Thoracic aorta (tissue), 2 donors: ENCODE results near the gene DCAF15. TPM values are rescaled to one million over a fixed set of nuclear protein-coding genes. Genes with fewer than 3 reads are reported as not detected.

ENCODE experiments used
- ATAC-seq: fragments of 150-250 bp; one replicate; pipeline ENCODE4 v1.8.0; 2017; ENCODE audit warnings: low read depth; ENCODE audit not compliant: insufficient number of reproducible peaks, low FRiP score
- DNase-seq: peaks from one replicate; pipeline ENCODE4 v3.0.0-alpha.2; 2020; ENCODE audit warnings: low spot score
- H3K27ac ChIP-seq, 2 donors: fragments of 200-600 bp; sonication (generic); 1 replicate in 1 of 2; 2 replicates in 1 of 2; pipeline ENCODE4 v1.5.1; 2016; ENCODE audit warnings: mild to moderate bottlenecking in 2 of 2, moderate library complexity in 2 of 2
- H3K27me3 ChIP-seq: fragments of 200-600 bp; sonication (generic); replicated peaks from 2 replicates; pipeline ENCODE4 v1.6.0; 2016; ENCODE audit warnings: mild to moderate bottlenecking; ENCODE audit not compliant: insufficient read depth
- H3K36me3 ChIP-seq: fragments of 200-600 bp; sonication (generic); one replicate; pipeline ENCODE4 v1.5.1; 2016
- H3K4me1 ChIP-seq, 2 donors: fragments of 200-600 bp; sonication (generic); 1 replicate in 1 of 2; 2 replicates in 1 of 2; pipeline versions ENCODE4 v1.5.1 to v1.6.0; 2016; ENCODE audit warnings: low read depth in 2 of 2, mild to moderate bottlenecking in 1 of 2; ENCODE audit not compliant: control insufficient read depth in 1 of 2
- H3K4me3 ChIP-seq: fragments of 200-600 bp; sonication (generic); 2 replicates; pipeline ENCODE4 v1.5.1; 2016; ENCODE audit warnings: mild to moderate bottlenecking
- H3K9me3 ChIP-seq: fragments of 200-600 bp; sonication (generic); 2 replicates; pipeline ENCODE4 v1.5.1; 2016
- CTCF ChIP-seq: fragments of 200-600 bp; sonication (generic); IDR thresholded peaks from one replicate; pipeline ENCODE4 v1.5.1; 2019; ENCODE audit warnings: antibody characterized with exemption
- total RNA-seq, 2 donors: library from RNA; depleted of rRNA; stranded (reverse); fragments of >200 nt; gene quantifications; one replicate each; pipeline versions ENCODE4 v1.1.0 to v1.2.3, GENCODE V29; 2016

DCAF15 gene
- total RNA-seq, 2 donors from 2014 or later: 12.6 to 31.4 TPM

DNA sequence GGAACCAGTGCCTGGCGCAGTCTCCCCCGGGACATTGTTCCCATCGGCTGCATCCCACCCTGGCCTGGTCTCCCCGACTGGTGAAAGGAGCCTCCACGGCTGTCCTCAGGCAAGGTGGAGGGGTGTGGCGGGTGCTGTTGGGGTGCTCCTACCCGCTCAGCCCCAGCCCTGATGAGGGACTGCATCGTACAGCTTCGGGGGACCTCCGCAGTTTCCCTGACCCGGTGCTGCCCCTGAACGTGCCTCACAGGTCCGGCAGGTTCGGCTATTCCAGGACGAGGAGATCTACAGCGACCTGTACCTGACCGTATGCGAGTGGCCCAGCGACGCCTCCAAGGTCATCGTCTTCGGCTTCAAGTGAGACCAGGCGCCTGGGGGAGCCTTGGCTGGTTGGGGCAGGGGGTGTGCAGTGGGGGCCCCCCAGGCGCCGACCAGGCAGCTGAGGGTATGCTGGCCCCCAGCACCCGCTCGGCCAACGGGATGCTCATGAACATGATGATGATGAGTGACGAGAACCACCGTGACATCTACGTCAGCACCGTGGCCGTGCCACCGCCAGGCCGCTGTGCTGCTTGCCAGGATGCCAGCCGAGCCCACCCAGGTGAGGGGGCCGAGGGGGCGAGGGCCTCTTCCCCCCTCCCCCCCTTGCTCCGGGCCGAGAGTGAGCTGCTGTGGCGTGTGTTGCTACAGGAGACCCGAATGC lies 3.5 kb downstream of the DCAF15 start:
- Histone ChIP-seq H3K4me1 (peaks cover 0 to 13% of the 10 kb centered on the region in 2 donors), H3K4me3 (no peak overlapping the region), H3K27ac (no peak overlapping the region), H3K9me3 (no peaks in the 10 kb centered on the region), H3K36me3 (peaks cover 45% of the 10 kb centered on the region), H3K27me3 (no peaks in the 10 kb centered on the region)
- no peak for TF ChIP-seq CTCF
- ATAC-seq: no peak
- no peak for DNase-seq

- TF ChIP-seq CTCF: no peak
- H3K27ac ChIP-seq: no peak overlapping the region
- H3K27me3 ChIP-seq: no peaks in the 10 kb centered on the region
- no peak for DNase-seq
- no peak overlapping the region for H3K4me3 ChIP-seq
- no peaks in the 10 kb centered on the region for H3K9me3 ChIP-seq
- peaks cover 46% of the 10 kb centered on the region for H3K36me3 ChIP-seq
- peaks cover 0 to 13% of the 10 kb centered on the region in 2 donors for H3K4me1 ChIP-seq
- no peak for ATAC-seq
These were observed 4.0 kb downstream of the DCAF15 start for GRCh38 chr19:13956365-13956744.

DNA sequence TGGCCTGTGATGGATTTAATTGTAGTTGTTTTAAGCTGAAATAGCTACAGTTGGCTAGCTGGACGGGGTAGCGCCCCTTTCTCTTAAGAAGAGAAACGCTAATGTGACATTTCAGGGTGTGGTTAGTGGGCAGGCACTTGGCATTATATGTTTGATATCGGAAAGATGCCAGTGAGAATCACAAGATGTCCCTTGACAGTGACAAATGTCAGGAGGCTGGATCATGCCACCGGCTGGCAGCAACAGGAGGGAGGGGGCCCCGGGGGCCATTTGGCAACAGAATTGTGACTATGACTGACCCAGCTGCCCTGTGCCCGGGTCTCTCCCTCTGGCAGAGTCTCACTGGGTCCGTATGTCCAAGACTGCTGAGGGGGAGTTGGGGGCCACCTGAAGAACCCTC lies 4.7 kb downstream of the DCAF15 start:
- DNase-seq (no peak), ATAC-seq (no peak)
- Histone ChIP-seq H3K36me3 (peaks cover 46% of the 10 kb centered on the region), H3K4me3 (no peak overlapping the region), H3K9me3 (no peaks in the 10 kb centered on the region), H3K27me3 (no peaks in the 10 kb centered on the region), H3K27ac (no peak overlapping the region), H3K4me1 (peaks cover 0 to 13% of the 10 kb centered on the region in 2 donors)
- TF ChIP-seq CTCF: no peak

DNA sequence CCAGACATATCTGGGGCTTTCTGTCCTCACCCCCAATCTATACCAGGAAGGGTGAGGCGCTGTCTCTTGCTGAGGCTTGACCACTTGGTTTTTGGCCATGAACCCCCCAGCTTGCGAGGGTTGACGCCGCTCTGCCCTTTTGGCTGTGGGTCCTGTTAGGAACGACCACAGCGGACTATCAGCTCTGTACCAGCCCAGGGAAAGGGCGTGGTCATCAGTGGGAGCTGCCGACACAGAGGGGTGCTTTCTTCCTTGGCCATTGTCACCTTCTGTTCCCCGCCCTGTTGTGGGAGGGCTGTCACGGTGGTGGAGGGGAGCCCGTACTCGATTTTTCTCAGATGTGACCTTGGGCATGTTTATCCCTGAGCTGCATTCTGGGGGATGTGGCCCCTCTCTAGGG lies 5.7 kb downstream of the DCAF15 start:
- Histone ChIP-seq H3K9me3 (no peaks in the 10 kb centered on the region), H3K4me1 (peaks cover 0 to 11% of the 10 kb centered on the region in 2 donors), H3K36me3 (peaks cover 46% of the 10 kb centered on the region), H3K4me3 (no peak overlapping the region), H3K27me3 (no peaks in the 10 kb centered on the region), H3K27ac (no peak overlapping the region)
- ATAC-seq (no peak), DNase-seq (no peak)
- no peak for TF ChIP-seq CTCF

GRCh38 chr19:13959141-13959961 lies 7.0 kb downstream of the DCAF15 start:
- peaks cover 44% of the 10 kb centered on the region for H3K36me3 ChIP-seq
- no peak for ATAC-seq
- H3K9me3 ChIP-seq: no peaks in the 10 kb centered on the region
- no peak for TF ChIP-seq CTCF
- no peaks in the 10 kb centered on the region for H3K4me1 ChIP-seq
- H3K4me3 ChIP-seq: no peak overlapping the region
- H3K27me3 ChIP-seq: no peaks in the 10 kb centered on the region
- no peak for DNase-seq
- no peak overlapping the region for H3K27ac ChIP-seq
